Esophagus squamous epithelium (tissue), 5 donors: ENCODE measurements around the gene LIMS1. TPM values are rescaled to one million over a fixed set of nuclear protein-coding genes. Genes with fewer than 3 reads are reported as not detected.

Experiments
- DNase-seq: peaks from one replicate; lab custom pipeline; 2025; lab: John Stamatoyannopoulos, UW
- H3K27ac ChIP-seq, 4 donors: fragments of 200-600 bp; sonication (generic); one replicate each; pipeline ENCODE4 v1.5.1; 2016 to 2019; ENCODE audit warnings: mild to moderate bottlenecking in 1 of 4
- H3K27me3 ChIP-seq, 4 donors: fragments of 200-600 bp; sonication (generic); 1 replicate in 3 of 4; 2 replicates in 1 of 4; pipeline versions ENCODE4 v1.5.1 to v1.6.0; 2017 to 2021; ENCODE audit warnings: antibody characterized with exemption in 1 of 4
- H3K36me3 ChIP-seq, 3 donors: fragments of 200-600 bp; sonication (generic); one replicate each; pipeline ENCODE4 v1.5.1; 2016 to 2019
- H3K4me1 ChIP-seq, 3 donors: fragments of 200-600 bp; sonication (generic); one replicate each; pipeline ENCODE4 v1.5.1; 2017 to 2019
- H3K4me3 ChIP-seq, 4 donors: fragments of 200-600 bp; sonication (generic); 1 replicate in 3 of 4; 2 replicates in 1 of 4; pipeline ENCODE4 v1.5.1; 2016 to 2019; ENCODE audit warnings: mild to moderate bottlenecking in 2 of 4, moderate library complexity in 1 of 4
- H3K9me3 ChIP-seq, 3 donors: fragments of 200-600 bp; sonication (generic); one replicate each; pipeline ENCODE4 v1.5.1; 2016 to 2019
- POLR2A ChIP-seq, 4 donors: fragments of 450-650 bp; IDR thresholded peaks; one replicate each; pipeline ENCODE4 v1.6.1; 2017; ENCODE audit warnings: antibody characterized with exemption in 4 of 4, mild to moderate bottlenecking in 4 of 4, moderate library complexity in 3 of 4
- WGBS, 2 donors: methylation state at CpG; one replicate each; pipeline ENCODE4 v1.1.5; 2018; 5-methylcytosine and 5-hydroxymethylcytosine counted together
- intact Hi-C: fragments of 100-400 bp; cut with DNase I; formaldehyde crosslinking; loops from one replicate; pipeline ENCODE4 v1.15.0; 2022
- total RNA-seq, 4 donors: library from RNA; depleted of rRNA; stranded (reverse); fragments of >200 nt; gene quantifications; one replicate each; pipeline ENCODE4 v1.1.0, GENCODE V29; 2016
- TF ChIP-seq, protein P1 (sequence below), 6 experiments: fragments of 450-650 bp in 4 of 6; fragments of 200-600 bp in 2 of 6; sonication (generic) in 2 of 6; IDR thresholded peaks; one replicate each; pipeline ENCODE4 v1.5.1; 2016 to 2019; ENCODE audit warnings: antibody characterized with exemption in 6 of 6, mild to moderate bottlenecking in 4 of 6, moderate library complexity in 4 of 6
- donor health status: DM: yes; HTN: yes; CAD: no.

LIMS1 gene
- total RNA-seq, 4 donors from 2014 or later = 37.8 to 66.2 (median 54.0) TPM

DNA sequence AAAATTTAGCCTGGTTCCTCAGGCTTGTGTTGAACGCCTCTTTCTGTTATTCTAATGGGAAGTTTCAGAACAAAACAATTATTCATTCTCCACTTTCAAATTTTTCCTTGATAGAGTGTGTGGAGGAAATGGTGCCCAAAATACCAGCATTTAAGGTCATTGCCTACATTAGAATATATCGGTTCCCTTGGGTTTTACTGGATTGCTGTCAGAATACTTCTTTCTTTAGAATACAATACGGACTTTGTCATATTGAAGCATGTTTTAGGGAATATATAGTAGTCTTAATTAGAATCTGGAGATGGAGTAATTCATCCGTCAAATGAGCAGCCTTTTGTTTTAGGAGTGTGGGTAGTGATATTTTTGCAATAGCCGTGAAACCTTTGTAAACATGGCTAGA lies 13.3 kb downstream of the LIMS1 start:
- 84 to 89% methylated on average over 5 of the region's 5 CpGs for WGBS, 2 donors
- DNase-seq = no peak
- Histone ChIP-seq H3K27me3 (no peaks in the 10 kb centered on the region), H3K27ac (no peak overlapping the region), H3K4me3 (no peak overlapping the region), H3K4me1 (peaks cover 0 to 3% (median 0%) of the 10 kb centered on the region in 3 donors), H3K36me3 (no peaks in the 10 kb centered on the region), H3K9me3 (no peaks in the 10 kb centered on the region)
- intact Hi-C loops = no loop called here
- TF ChIP-seq POLR2A (IDR thresholded peaks at IDR 0.05) = no peak

DNA sequence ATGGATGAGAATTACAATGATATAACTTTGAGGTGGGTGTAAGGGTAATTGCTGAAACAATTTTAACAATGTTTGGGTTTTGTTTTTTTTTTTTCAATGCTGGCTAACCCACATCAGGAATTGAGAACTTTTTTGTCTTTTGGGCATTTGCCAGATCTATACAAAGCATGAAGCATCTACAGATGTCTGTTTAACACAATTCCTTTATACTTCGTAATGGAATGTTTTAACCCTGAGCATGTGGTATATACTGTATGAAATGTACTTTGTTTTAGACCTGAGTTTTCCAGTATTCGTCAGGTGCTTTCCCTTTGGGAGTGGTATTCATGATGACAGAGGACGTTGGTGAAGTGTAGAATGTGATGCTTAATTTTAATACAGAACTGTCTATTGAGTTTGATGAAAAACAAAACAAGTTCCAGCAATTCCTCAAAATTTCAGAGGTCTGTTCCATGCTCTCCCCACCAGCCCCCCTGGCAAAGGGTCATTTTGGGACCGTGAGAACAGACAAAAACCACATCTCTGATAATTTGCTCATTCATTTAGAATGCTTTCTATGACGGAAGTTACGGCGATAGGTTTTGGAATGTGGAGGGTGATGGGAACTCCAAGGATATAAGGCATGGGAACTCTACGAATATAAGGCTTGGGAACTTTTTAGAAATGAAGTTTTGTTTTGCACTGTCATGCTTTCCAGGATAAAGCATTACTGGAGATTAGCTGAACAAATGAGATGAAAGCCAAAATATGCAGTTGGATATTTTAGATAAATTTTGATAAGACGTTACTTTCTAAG lies 14.1 kb downstream of the LIMS1 start:
- TF ChIP-seq, protein P1, sequence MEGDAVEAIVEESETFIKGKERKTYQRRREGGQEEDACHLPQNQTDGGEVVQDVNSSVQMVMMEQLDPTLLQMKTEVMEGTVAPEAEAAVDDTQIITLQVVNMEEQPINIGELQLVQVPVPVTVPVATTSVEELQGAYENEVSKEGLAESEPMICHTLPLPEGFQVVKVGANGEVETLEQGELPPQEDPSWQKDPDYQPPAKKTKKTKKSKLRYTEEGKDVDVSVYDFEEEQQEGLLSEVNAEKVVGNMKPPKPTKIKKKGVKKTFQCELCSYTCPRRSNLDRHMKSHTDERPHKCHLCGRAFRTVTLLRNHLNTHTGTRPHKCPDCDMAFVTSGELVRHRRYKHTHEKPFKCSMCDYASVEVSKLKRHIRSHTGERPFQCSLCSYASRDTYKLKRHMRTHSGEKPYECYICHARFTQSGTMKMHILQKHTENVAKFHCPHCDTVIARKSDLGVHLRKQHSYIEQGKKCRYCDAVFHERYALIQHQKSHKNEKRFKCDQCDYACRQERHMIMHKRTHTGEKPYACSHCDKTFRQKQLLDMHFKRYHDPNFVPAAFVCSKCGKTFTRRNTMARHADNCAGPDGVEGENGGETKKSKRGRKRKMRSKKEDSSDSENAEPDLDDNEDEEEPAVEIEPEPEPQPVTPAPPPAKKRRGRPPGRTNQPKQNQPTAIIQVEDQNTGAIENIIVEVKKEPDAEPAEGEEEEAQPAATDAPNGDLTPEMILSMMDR (IDR thresholded peaks at IDR 0.05) = no peak
- TF ChIP-seq POLR2A (IDR thresholded peaks at IDR 0.05) = no peak
- whole genome bisulfite sequencing, 2 donors = 66 to 76% methylated on average over 9 of the region's 9 CpGs
- Histone ChIP-seq H3K27me3 (no peaks in the 10 kb centered on the region), H3K4me3 (no peak overlapping the region), H3K9me3 (no peaks in the 10 kb centered on the region), H3K27ac (no peak overlapping the region), H3K4me1 (peaks cover 4 to 10% (median 6%) of the 10 kb centered on the region in 3 donors), H3K36me3 (no peaks in the 10 kb centered on the region)
- DNase-seq = no peak
- intact Hi-C loops = no loop called here

DNA sequence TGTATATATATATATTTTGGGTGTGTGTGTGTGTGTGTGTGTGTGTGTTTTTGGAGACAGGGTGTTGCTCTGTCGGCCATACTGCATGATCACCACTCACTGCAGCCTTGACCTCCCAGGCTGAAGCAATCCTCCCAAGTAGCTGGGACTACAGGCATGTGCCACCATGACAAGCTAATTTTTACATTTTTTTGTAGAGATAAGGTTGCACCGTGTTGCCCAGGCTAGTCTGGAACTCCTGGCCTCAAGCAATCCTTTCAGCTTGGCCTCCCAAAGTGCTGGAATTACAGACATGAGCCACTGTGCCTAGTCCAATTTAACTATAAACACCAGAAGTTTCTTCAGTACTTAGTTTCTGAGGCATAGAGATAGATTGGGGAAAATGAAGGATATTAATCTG lies 18.3 kb downstream of the LIMS1 start:
- peaks cover 11 to 28% (median 14%) of the 10 kb centered on the region in 3 donors for H3K4me1 ChIP-seq
- no peaks in the 10 kb centered on the region for H3K27me3 ChIP-seq
- no peak overlapping the region for H3K4me3 ChIP-seq
- H3K9me3 ChIP-seq = no peaks in the 10 kb centered on the region
- intact Hi-C loops = no loop called here
- no peak for DNase-seq
- WGBS, 2 donors = 46 to 71% methylated on average over 2 of the region's 2 CpGs
- peak overlapping the region in 3 of 4 donors; percentile 14 to 34 (median 25) for H3K27ac ChIP-seq
- no peaks in the 10 kb centered on the region for H3K36me3 ChIP-seq
- TF ChIP-seq, protein P1 (IDR thresholded peaks at IDR 0.05) = no peak
- no peak for TF ChIP-seq POLR2A (IDR thresholded peaks at IDR 0.05)

DNA sequence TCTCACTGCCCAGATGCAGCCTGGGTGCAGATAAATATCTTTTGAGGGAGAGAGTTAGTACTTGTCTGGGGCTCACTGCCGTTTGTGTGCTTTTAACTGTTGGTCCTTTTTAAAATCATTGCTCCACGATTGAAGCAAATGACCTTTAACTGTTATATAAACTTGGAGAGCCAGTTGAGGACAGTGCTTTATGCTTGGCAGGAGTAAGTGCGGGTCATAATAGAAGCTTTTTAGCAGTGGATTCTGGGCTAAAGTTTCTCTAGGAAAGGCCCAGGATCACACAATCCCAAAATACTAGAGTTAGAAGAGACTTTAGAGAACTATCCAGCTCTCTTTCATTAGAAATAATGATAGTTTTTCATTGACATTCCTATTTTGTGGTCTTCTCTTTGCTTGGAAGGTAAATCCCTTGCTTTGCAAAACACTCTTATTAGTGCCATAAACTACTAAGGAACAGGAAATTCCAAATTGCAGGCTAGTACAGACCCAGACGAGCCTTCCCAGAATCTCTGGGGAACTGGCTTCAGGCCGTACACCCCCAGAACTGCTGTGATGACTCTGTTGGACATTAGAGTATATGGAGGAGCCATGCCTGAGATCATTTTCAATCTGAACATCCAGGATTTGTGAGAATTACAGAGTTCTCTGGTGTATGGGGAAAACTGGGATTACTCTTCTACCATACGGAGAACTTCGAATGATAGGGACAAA lies 19.1 kb downstream of the LIMS1 start:
- Histone ChIP-seq H3K27ac (peak overlapping the region in 3 of 4 donors; percentile 25 to 45 (median 34)), H3K9me3 (no peaks in the 10 kb centered on the region), H3K4me1 (peaks cover 11 to 28% (median 14%) of the 10 kb centered on the region in 3 donors), H3K27me3 (no peaks in the 10 kb centered on the region), H3K36me3 (no peaks in the 10 kb centered on the region), H3K4me3 (no peak overlapping the region)
- WGBS, 2 donors = 61 to 72% methylated on average over 7 of the region's 7 CpGs
- TF ChIP-seq POLR2A (IDR thresholded peaks at IDR 0.05) = no peak
- TF ChIP-seq, protein P1 (IDR thresholded peaks at IDR 0.05) = no peak
- intact Hi-C loops = no loop called here
- DNase-seq = no peak

DNA sequence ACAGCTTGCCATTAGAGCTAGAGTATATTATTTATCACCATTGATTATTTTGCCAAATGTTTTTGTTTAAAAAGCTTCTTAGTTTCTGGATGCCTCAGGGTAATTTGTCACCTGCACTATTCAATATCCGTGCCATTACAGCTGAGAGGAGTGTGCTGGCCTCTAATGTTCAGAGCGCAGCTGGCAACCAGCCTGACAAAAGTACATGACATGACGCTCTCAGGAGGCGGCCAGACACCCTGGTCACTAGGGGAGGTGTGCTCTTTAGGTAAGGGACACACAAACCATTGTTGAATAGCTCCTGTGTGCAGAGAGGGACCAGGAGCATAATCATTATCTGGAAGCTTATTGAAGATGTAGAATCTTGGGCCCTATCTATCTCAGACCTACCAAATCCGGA lies 20.3 kb downstream of the LIMS1 start:
- no peak for TF ChIP-seq POLR2A (IDR thresholded peaks at IDR 0.05)
- TF ChIP-seq, protein P1 (IDR thresholded peaks at IDR 0.05) = no peak
- no peaks in the 10 kb centered on the region for H3K36me3 ChIP-seq
- intact Hi-C loops = no loop called here
- H3K27me3 ChIP-seq = no peaks in the 10 kb centered on the region
- no peaks in the 10 kb centered on the region for H3K9me3 ChIP-seq
- 44 to 79% methylated on average over 4 of the region's 5 CpGs for WGBS, 2 donors
- no peak for DNase-seq
- H3K4me1 ChIP-seq = peaks cover 11 to 28% (median 14%) of the 10 kb centered on the region in 3 donors
- no peak overlapping the region for H3K27ac ChIP-seq
- no peak overlapping the region for H3K4me3 ChIP-seq
